DOHH2 (cell line): Measurements from ENCODE around the gene TMEM269.

Experiments used
- H3F3A ChIP-seq: fragments of 200-600 bp; sonication (generic), shearing (Covaris generic); 2 replicates; pipeline ENCODE4 v1.6.0; 2016; ENCODE audit warnings: antibody characterized with exemption, mild to moderate bottlenecking; ENCODE audit not compliant: control insufficient read depth, insufficient read depth
- H3K27ac ChIP-seq: fragments of 200-600 bp; sonication (generic); 2 replicates; pipeline ENCODE4 v1.5.1; 2014; ENCODE audit warnings: low read depth, mild to moderate bottlenecking, low read length, moderate library complexity
- H3K27me3 ChIP-seq: fragments of 200-600 bp; sonication (generic); 2 replicates; pipeline ENCODE4 v1.6.1; 2014; ENCODE audit warnings: mild to moderate bottlenecking, low read length, mixed read lengths; ENCODE audit not compliant: control insufficient read depth
- H3K36me3 ChIP-seq: fragments of 200-600 bp; sonication (generic); 2 replicates; pipeline ENCODE4 v1.6.1; 2014; ENCODE audit warnings: mild to moderate bottlenecking, low read length, moderate library complexity, mixed read lengths; ENCODE audit not compliant: control insufficient read depth
- H3K4me1 ChIP-seq: fragments of 200-600 bp; sonication (generic); 2 replicates; pipeline ENCODE4 v1.6.1; 2014; ENCODE audit warnings: mild to moderate bottlenecking, low read length, mixed read lengths; ENCODE audit not compliant: control insufficient read depth
- H3K4me2 ChIP-seq: fragments of 200-600 bp; sonication (generic); 2 replicates; pipeline ENCODE4 v1.6.0; 2014; ENCODE audit warnings: mild to moderate bottlenecking, low read length, moderate library complexity
- H3K4me3 ChIP-seq: fragments of 200-600 bp; sonication (generic); 2 replicates; pipeline ENCODE4 v1.5.1; 2014; ENCODE audit warnings: mild to moderate bottlenecking, low read length, mixed read lengths
- H3K79me2 ChIP-seq: fragments of 200-600 bp; sonication (generic); 2 replicates; pipeline ENCODE4 v1.6.1; 2014; ENCODE audit warnings: mild to moderate bottlenecking, low read length, mixed read lengths; ENCODE audit not compliant: control insufficient read depth
- H3K9me2 ChIP-seq: fragments of 200-600 bp; sonication (generic); replicated peaks from 2 replicates; pipeline ENCODE4 v1.6.1; 2014; ENCODE audit warnings: mild to moderate bottlenecking, low read length, mixed read lengths; ENCODE audit not compliant: control insufficient read depth
- H3K9me3 ChIP-seq: fragments of 200-600 bp; sonication (generic); 2 replicates; pipeline ENCODE4 v1.6.1; 2014; ENCODE audit warnings: antibody characterized with exemption, low read length, mixed read lengths; ENCODE audit not compliant: control insufficient read depth, insufficient read depth
- H4K20me1 ChIP-seq: fragments of 200-600 bp; sonication (generic); 2 replicates; pipeline ENCODE4 v1.6.0; 2014; ENCODE audit warnings: low read depth, mild to moderate bottlenecking, antibody characterized with exemption, low read length, moderate library complexity; ENCODE audit not compliant: control insufficient read depth, insufficient read depth
- CTCF ChIP-seq: fragments of 200-600 bp; sonication (generic); IDR thresholded peaks from one replicate; pipeline ENCODE4 v1.5.1; 2014; ENCODE audit warnings: antibody characterized with exemption, mild to moderate bottlenecking, low read depth, low read length; ENCODE audit not compliant: poor library complexity, severe bottlenecking
- EZH2phosphoT487 ChIP-seq: fragments of 200-600 bp; sonication (generic); IDR thresholded peaks from 2 replicates; pipeline ENCODE4 v1.6.1; 2017; ENCODE audit warnings: borderline replicate concordance, mild to moderate bottlenecking, antibody characterized with exemption, low read length, moderate library complexity, mixed read lengths

Gene TMEM269

DNA sequence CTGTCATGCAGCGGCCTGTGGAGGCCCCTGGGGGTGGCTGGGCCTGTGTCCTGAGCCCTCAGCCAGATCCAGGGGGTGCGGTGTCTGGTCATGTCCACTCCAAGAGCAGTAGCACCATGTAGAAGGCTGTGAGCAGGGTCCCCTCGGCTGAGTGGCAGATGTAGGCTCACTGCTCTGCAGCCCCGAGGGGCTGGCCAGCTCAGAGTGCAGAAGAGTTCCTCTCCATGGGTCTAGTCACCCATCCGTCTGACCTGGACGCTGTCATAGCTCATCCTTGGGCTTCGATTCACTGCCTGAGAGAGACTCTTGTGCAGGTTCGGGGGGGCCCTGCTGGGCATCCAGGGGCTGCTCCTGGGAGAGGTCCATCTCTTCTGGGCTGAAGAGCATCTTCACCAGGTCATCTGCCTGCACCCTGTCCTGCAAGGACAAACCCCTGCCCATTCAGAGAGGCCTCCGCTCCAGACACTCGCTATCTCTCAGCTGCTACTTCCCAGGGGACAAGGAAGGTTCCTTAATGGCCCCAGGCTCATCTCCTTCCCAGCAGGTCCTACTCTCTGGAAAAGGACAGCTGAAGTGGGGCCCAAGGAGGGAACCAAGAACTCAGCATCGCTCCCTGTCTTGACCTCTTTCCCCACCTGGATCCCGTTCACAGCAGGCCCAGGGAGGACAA is 38.2 kb upstream of the TMEM269 start:
- no peaks in the 10 kb centered on the region for H3K79me2 ChIP-seq
- no peaks in the 10 kb centered on the region for H3F3A ChIP-seq
- H3K4me2 ChIP-seq: no peak overlapping the region
- no peak overlapping the region for H3K4me3 ChIP-seq
- H4K20me1 ChIP-seq: 0 out of 2 replicates have a peak, but pooled peaks cover 7% of the 10 kb centered on the region
- H3K9me3 ChIP-seq: no peaks in the 10 kb centered on the region
- no peak overlapping the region for H3K27ac ChIP-seq
- no peaks in the 10 kb centered on the region for H3K4me1 ChIP-seq
- no peaks in the 10 kb centered on the region for H3K9me2 ChIP-seq
- peaks cover 31% of the 10 kb centered on the region for H3K36me3 ChIP-seq
- no peaks in the 10 kb centered on the region for H3K27me3 ChIP-seq
- no peak for TF ChIP-seq CTCF
- TF ChIP-seq EZH2phosphoT487: no peak

DNA sequence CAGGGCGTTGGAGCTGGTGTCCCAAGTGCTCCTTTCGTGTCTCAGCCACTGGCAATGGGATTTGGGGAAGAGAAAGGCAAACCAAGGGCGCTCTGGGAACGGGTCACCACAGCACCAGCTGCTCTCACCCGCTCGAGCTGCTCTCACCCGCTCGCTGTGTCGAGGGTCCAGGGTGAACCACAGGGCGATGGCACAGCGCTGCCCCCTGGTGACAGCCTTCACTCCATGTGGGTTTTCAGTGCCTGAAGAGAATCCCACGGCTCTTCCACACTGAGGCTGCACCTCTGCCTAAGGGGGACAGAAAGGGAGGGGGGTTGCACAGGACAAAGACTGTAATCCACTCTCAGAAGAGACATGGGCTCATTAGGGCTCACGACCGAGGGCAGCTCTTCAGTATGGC is 37.7 kb upstream of the TMEM269 start:
- H3K79me2 ChIP-seq: no peaks in the 10 kb centered on the region
- no peaks in the 10 kb centered on the region for H3K27me3 ChIP-seq
- H3K27ac ChIP-seq: no peak overlapping the region
- H3K36me3 ChIP-seq: peaks cover 37% of the 10 kb centered on the region
- H3K9me2 ChIP-seq: no peaks in the 10 kb centered on the region
- H3F3A ChIP-seq: no peaks in the 10 kb centered on the region
- TF ChIP-seq CTCF (peak; percentile 87), EZH2phosphoT487 (no peak)
- no peaks in the 10 kb centered on the region for H3K9me3 ChIP-seq
- H3K4me2 ChIP-seq: no peak overlapping the region
- H4K20me1 ChIP-seq: 0 out of 2 replicates have a peak, but pooled peaks cover 7% of the 10 kb centered on the region
- no peaks in the 10 kb centered on the region for H3K4me1 ChIP-seq
- H3K4me3 ChIP-seq: no peak overlapping the region

DNA sequence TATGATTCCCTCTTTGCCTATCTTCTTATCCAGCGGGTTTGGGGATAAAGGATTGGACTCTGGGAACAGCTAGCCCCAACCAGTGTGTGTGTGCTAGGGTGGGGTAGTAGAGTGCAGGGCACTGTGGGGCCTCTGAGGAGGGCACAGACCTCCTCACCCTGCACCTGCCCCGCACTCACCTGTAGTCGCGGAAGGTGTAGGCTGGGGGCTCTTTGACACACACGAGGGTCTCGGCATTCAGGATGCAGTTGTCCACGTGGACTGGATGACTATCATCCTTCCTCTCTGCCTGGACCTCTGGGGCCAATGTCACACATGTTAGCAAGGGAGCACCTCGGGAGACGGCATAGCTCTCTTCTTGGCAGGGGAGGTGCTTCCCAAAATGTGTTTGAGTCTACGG is 36.8 kb upstream of the TMEM269 start:
- Histone ChIP-seq H3K36me3 (peaks cover 46% of the 10 kb centered on the region), H3K4me1 (no peaks in the 10 kb centered on the region), H3K27me3 (no peaks in the 10 kb centered on the region), H3K27ac (no peak overlapping the region), H3K79me2 (no peaks in the 10 kb centered on the region), H3K9me3 (no peaks in the 10 kb centered on the region), H4K20me1 (0 out of 2 replicates have a peak, but pooled peaks cover 7% of the 10 kb centered on the region), H3K4me2 (no peak overlapping the region), H3F3A (no peaks in the 10 kb centered on the region), H3K9me2 (no peaks in the 10 kb centered on the region), H3K4me3 (no peak overlapping the region)
- TF ChIP-seq EZH2phosphoT487: no peak
- no peak for TF ChIP-seq CTCF
